ENCODE measurements around the gene CELSR2.

Gene CELSR2

DNA sequence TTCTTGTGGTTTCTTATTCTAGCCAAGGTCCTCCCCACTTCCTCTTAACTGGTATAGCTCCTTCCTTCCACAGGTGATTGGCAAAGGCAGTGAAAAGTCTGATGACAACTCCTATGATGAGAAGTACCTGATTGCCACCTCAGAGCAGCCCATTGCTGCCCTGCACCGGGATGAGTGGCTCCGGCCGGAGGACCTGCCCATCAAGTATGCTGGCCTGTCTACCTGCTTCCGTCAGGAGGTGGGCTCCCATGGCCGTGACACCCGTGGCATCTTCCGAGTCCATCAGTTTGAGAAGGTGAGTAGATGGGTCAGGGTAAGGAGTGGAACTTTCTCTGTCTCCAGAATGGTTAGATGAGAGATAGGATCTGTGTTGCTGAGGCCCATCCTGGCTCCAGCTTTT is 14.2 kb upstream of the CELSR2 start:
- DNase-seq, result no peak

DNA sequence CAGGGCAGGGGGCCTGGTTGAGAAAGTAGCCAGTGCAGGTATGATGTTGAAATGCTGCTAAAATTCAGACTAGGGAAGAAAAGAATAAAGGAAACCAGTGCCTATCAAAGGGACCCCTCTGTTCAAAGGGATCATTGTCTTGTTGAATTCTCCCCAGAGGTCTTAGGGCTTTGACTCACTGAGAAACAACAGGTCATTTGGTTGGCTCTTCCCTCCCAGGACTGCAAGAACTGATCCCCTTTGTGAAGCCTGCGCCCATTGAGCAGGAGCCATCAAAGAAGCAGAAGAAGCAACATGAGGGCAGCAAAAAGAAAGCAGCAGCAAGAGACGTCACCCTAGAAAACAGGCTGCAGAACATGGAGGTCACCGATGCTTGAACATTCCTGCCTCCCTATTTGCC is 11.8 kb upstream of the CELSR2 start:
- no peak for DNase-seq

DNA sequence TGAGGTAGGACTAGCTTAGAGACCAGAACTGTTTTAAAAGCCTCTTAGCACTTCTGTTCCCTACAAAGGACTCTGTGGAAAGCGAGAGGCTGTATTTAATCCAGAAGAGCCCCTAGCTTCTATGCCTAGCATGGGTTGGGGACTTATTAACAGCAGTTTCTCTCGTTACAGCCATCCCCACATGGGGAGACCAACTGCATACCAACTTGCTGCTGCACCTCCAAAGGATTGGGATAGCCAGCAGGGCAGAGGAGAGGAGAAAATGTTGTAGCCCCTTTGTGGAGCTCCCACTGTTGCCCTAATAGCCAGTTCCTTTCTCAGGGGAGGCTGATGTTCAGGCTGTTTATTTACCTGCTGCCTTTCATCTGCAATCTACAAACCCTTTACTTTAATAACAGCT is 11.0 kb upstream of the CELSR2 start:
- no peak for DNase-seq

DNA sequence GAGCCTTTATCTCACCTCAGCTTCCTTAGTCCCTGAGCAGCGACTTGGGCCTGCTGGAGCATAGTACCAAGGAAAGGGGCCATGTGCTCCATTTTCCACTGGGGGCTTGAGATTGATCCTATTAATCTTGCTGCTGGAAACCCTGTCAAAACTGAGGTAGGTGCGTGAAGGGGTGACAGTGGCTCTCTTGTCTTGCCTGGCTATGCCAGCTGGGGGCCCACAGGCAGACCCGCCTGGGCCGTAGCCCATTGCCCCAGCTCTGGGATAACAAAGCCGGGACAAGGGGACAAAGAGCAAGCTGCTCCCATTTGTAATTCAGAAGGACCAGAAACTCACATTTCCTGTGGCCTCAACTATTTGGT is 10.3 kb upstream of the CELSR2 start:
- DNase-seq, result no peak

DNA sequence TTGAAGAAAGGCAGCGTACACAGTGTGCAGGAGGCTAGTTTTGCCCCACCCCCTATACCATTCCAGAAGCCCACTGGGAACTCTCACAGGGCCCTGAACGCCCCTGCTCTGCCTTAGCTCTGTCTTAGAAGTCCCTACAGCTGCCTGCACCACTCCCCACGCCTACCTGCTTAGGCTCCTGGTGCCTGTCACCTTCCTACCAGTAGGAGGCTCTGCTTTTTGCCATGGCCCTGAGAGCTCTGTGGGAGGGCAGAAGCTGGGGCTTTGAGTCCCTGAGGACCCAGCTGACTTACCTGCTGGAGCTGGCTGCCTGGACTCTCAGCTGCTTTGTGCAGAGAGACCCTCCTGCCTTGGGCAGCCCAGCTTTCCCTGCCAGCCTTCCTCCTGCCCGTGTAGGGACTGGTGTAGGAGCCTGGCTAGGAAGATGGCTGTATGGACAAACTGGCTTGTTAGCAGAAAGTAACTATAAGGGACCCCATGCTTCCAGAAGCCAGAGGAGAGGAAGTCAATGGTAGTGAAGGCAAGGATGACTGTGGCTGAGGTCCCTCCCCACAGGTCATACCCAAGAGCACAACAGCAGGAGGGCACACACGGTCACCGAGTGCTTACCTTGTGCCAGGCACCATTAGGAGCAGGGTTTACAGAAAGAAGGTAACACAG is 9.8 kb upstream of the CELSR2 start:
- DNase-seq, result peak in 1 of 2 experiments; percentile 27

DNA sequence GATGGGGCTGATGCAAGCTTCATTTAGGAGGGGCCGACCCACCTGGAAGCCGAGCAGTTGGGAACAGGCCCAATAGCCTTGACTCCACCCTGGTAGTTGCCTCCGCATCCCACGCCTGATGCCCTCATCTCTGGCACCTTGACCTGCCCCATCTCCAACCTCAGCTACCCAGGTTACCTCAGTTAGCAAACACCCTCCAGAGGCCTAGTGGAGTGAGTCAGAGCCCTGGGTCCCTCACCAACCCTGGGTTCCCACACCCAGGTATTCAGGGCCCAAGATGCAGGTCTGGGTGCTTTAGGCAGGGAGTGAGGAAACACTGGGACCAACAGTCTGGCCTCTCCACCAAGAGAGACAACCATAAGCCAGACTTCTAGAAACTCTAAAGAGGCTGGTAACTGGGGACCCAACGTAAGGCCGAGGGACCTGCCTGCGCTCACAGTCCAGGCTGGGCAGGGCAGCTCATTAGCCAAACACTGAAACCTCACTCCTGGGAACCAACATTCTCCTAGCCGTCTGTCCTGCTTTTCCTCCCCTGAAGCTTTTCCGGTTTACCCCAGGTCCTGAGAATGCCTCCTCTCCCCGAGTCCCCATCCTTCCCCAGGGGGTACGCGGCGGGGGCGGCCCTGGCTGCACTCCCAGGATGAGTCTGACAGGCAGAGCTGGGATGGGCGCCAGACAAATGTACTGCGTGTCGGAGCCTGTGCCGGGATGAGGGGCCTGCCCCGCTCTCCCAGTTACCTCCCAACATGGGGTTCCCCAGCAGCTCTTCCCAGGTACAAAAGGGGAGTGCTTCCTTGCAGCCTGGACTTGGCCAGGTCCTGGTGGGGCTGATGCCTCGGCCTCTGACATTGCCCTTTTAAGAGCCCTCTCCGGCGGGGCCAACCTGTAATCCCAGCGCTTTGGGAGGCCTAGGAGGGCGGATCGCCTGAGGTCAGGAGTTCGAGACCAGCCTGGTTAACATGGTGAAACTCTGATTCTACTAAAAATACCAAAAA is 8.9 kb upstream of the CELSR2 start:
- no peak for DNase-seq

DNA sequence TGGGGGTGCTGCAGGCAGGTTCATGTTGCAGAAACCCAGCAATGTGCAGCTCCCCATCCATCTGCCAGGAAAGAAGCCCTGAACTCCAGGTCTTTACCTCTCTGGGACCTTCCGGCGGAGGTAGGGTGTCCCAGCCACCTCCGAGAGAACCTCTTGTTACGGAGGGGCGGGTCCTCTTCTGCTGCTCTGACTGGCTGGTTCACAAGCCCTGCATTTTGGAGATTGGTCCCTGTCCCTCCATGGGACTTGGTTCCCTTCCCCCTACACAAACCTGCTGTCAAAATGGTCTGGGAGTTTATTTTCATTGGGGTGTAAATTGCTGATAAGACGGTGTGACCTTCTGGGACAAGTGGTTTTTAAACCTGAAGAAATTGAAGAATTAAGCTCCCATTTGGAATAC is 8.0 kb upstream of the CELSR2 start:
- DNase-seq, result no peak

DNA sequence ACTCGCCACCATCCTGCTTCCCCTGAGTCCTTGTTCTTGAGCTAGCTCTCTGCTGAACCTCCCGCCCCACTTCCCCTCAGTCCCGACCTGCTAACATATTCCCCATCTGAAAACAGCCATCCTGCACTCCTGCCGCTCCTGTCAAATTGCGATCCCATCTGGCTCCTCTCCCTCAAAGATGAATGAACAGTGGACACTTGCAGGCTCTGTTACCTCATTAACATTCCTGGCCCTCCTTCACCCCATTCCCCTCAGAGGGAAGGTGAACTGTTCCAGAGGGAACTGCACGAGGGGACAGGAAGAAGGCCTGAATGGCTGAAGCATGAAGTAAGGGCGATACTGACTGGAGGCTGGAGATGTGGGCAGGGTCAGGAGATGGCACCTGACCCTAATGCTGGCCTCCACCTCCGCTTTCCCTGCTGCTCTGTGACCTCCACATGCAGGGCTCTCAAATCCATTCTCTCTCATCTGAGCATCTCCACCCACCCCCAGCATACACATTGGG is 7.4 kb upstream of the CELSR2 start:
- no peak for DNase-seq

DNA sequence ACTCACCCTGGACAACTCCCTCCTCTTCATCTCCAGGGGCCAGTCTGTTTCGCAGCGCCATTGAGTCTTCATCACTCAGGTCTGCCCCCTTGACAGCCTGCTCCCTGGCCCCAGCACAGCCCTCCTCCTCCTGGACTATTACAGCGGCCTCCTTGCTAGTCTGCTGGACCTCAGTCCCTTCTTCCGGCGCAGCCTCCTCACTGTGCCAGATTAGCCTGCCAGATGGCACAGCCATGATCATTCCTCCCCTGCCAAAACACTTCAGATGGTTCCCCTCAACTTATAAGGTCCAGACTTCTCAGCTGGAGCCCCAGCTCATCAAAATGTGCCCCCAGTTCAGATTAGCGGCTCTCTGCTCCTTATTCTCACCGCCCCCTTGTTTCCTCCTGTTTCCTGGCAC is 7.0 kb upstream of the CELSR2 start:
- DNase-seq, result no peak

DNA sequence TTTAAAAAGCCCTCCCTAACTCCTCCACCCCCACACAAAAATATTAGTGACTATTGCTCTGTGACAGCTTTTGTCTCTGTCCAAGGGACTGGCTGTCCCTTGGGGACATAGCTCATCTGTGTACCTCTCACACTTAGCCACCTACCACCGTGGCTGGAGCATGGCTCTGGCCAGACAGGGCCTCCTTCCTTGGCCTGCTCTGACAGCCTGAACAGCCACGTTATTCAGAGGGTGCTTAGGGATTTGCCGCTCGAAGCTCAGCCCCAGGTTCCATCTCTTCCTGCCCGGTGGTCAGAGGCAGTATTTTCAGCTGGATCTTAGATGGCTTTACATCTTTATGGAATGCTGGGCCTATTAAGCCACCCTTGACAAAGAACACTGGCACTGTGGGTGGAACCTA is 6.1 kb upstream of the CELSR2 start:
- no peak for DNase-seq

DNA sequence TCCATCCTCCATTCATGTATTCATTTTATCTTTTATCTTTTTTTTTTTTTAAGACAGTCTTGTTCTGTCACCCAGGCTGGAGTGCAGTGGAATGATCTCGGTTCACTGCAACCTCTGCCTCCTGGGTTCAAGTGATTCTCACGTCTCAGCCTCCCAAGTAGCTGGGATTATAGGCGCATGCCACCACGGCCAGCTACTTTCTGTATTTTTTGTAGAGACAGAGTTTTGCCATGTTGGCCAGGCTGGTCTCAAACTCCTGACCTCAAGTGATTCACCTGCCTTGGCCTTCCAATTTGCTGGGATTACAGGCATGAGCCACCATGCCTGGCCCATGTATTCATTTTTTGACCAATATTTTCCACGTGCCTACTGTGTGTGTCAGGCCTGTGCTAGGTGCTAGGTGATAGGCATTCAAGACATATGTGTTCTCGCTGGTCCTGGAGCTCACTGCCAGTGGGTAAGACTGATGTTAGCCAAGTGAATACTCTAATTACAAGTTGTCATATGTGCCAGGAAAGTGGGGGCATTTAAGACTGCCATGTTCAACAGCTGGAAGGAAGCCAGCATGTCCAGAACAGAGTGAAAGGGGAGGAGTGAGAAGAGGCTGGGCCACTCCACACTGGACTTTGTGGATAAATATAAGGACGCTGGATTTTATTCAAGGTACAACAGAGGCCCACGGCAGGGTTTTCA is 5.3 kb upstream of the CELSR2 start:
- no peak for DNase-seq

DNA sequence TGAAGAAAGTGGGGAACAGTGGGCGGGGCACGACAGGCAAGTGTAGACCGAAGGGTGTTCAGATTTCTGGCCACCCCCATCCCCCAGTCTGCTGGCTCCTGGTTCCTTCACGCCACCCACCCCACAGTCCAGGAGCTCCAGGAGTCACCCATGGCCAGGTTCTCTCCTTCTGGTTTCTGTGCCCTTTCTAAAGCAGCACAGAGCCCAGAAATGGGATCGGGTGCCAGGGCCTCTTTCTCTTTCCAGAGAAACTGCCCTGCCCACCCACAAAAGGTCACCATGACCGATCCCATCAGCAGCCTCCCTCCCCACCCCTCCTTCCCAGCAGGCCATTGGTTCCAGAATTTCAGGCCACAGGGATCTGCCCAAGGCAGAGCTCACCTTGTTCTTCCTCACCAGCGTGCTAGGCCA is 3.2 kb upstream of the CELSR2 start:
- DNase-seq, result no peak

DNA sequence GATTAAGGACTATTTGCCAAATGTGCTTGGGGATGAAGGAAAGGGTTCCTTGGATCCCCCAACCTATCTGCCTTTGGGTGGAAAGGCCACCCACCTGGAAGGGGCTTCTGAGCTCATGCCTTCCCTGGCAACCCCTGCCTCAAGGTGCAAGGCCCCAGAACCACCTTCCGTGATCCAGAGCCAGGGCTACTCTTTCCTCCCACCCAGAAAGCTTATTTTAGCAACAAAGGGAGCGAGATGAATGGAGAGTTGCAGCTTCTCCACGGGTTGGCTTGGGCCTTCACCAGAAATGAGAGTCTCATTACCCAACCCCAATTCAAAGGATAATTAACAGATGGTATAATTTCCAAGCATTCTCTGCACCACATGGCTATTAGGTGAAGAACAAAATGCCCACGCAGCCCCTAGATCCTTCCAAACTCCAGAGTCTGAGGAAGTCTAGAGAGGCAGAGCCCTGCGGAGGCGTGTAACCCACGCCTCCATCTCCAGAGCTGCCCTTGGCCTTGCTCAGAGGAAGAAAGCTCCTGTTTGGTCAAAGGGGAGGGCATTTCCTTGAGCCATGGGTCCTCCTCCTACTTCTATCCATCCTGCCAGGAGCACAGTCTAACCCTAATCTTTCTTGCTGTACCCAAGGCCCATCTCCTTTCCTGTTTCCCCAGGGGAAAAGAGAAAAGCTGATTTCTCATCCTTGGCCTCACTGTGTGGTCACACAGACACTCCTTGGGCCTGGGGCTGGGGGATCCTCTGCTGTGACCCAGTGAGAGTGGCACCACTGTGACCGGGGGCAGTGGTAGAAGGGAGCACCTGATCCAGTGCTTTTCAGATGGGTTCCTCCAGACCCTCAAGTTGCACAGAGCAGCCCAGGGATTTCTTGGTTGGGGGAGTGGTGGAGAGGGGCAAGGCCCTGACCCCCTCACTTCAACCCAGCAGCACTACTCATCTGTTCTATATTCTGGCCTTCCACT is 1.7 kb upstream of the CELSR2 start:
- no peak for DNase-seq

DNA sequence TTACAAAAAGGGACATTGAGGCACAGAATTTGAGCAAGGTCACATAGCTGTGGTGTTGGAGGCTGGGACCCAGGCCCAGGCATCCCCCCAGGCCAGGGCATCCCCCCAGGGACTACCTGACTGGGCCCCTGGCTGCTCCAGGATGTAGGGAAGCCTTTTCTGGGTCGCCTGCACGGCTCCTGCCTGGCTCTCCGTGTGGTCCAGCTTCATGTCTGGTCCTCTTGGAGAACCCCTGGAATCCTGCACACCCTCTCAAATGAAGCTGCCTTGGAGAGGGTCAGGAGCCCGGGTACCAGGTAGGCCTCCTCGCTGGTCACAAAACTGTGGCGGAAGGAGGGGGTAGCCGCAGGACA is 919 bp upstream of the CELSR2 start:
- no peak for DNase-seq

DNA sequence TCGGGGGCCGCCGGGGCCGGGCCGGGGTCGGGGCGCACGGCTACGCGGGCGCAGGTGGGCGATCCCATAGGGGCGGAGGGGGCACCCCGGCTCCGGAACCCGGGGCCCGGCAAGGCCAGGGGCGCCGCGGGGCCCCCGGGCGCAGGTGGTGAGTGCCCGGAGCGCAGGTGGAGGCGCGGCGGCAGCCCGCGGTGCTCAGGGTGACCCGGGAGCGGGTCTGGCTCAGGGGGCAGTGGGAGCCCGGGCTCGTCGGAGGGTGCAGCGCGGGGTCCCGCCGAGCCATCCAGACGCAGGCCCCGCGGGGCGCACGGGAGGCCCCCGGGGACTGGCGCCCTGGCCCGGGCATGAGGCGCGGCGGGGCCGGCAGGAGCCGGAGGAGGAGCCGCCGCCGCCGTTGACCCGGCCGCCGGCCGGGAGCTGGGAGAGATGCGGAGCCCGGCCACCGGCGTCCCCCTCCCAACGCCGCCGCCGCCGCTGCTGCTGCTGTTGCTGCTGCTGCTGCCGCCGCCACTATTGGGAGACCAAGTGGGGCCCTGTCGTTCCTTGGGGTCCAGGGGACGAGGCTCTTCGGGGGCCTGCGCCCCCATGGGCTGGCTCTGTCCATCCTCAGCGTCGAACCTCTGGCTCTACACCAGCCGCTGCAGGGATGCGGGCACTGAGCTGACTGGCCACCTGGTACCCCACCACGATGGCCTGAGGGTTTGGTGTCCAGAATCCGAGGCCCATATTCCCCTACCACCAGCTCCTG is 489 bp downstream of the CELSR2 start:
- DNase-seq, result no peak

DNA sequence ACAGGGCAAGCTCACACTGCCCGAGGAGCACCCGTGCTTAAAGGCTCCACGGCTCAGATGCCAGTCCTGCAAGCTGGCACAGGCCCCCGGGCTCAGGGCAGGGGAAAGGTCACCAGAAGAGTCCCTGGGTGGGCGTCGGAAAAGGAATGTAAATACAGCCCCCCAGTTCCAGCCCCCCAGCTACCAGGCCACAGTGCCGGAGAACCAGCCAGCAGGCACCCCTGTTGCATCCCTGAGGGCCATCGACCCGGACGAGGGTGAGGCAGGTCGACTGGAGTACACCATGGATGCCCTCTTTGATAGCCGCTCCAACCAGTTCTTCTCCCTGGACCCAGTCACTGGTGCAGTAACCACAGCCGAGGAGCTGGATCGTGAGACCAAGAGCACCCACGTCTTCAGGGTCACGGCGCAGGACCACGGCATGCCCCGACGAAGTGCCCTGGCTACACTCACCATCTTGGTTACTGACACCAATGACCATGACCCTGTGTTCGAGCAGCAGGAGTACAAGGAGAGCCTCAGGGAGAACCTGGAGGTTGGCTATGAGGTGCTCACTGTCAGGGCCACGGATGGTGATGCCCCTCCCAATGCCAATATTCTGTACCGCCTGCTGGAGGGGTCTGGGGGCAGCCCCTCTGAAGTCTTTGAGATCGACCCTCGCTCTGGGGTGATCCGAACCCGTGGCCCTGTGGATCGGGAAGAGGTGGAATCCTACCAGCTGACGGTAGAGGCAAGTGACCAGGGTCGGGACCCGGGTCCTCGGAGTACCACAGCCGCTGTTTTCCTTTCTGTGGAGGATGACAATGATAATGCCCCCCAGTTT is 1.3 kb downstream of the CELSR2 start:
- DNase-seq, result no peak

DNA sequence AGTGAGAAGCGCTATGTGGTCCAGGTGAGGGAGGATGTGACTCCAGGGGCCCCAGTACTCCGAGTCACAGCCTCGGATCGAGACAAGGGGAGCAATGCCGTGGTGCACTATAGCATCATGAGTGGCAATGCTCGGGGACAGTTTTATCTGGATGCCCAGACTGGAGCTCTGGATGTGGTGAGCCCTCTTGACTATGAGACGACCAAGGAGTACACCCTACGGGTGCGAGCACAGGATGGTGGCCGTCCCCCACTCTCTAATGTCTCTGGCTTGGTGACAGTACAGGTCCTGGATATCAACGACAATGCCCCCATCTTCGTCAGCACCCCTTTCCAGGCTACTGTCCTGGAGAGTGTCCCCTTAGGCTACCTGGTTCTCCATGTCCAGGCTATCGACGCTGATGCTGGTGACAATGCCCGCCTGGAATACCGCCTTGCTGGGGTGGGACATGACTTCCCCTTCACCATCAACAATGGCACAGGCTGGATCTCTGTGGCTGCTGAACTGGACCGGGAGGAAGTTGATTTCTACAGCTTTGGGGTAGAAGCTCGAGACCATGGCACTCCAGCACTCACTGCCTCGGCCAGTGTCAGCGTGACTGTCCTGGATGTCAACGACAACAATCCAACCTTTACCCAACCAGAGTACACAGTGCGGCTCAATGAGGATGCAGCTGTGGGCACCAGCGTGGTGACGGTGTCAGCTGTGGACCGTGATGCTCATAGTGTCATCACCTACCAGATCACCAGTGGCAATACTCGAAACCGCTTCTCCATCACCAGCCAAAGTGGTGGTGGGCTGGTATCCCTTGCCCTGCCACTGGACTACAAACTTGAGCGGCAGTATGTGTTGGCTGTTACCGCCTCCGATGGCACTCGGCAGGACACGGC is 2.2 kb downstream of the CELSR2 start:
- DNase-seq, result no peak

DNA sequence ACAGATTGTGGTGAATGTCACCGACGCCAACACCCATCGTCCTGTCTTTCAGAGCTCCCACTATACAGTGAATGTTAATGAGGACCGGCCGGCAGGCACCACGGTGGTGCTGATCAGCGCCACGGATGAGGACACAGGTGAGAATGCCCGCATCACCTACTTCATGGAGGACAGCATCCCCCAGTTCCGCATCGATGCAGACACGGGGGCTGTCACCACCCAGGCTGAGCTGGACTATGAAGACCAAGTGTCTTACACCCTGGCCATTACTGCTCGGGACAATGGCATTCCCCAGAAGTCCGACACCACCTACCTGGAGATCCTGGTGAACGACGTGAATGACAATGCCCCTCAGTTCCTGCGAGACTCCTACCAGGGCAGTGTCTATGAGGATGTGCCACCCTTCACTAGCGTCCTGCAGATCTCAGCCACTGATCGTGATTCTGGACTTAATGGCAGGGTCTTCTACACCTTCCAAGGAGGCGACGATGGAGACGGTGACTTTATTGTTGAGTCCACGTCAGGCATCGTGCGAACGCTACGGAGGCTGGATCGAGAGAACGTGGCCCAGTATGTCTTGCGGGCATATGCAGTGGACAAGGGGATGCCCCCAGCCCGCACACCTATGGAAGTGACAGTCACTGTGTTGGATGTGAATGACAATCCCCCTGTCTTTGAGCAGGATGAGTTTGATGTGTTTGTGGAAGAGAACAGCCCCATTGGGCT is 3.0 kb downstream of the CELSR2 start:
- no peak for DNase-seq

Measured in NCI-H1930 (cell line).